Measurements from ENCODE around the gene TRMT11.

DNA sequence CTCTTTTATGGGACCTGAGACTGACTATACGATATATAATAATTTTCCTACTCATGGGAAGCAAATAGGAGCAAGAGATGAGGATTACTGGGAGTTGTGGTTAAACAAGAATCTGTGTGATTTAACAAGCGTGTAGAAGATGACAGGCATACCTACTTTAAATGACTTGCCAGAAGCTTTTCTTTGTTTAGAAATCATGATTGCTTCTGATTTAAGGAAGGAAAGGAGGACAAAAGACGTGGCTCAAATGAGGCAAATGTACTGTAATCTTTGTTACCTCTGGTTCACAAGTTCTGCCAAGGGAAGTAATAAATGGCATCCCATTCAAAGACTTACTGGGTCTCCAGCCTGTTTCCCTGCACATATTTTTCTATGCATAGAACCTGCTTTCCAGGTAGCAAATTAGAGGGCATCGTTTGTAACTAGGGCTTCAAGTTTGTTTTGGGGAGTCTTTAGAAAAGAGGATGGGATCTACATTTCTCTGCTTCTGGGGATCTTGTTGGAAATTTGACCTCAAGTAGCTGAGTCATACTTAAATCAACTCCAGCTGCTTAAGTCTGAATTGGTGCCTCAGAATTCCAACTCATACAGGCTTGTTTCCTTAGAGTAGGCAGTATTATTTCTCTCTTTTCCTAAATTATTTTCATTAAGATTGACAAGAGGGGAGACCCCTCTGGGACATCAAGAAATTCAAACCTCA lies 2.9 kb upstream of the TRMT11 start:
- no peak for TF ChIP-seq EZH2 (IDR thresholded peaks at IDR 0.05; ENCODE audit: low read length, unreplicated experiment)
- TF ChIP-seq, protein P1, sequence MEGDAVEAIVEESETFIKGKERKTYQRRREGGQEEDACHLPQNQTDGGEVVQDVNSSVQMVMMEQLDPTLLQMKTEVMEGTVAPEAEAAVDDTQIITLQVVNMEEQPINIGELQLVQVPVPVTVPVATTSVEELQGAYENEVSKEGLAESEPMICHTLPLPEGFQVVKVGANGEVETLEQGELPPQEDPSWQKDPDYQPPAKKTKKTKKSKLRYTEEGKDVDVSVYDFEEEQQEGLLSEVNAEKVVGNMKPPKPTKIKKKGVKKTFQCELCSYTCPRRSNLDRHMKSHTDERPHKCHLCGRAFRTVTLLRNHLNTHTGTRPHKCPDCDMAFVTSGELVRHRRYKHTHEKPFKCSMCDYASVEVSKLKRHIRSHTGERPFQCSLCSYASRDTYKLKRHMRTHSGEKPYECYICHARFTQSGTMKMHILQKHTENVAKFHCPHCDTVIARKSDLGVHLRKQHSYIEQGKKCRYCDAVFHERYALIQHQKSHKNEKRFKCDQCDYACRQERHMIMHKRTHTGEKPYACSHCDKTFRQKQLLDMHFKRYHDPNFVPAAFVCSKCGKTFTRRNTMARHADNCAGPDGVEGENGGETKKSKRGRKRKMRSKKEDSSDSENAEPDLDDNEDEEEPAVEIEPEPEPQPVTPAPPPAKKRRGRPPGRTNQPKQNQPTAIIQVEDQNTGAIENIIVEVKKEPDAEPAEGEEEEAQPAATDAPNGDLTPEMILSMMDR (conservative IDR thresholded peaks at IDR 0.05; ENCODE audit: low read depth, low read length): no peak
